ENCODE measurements around the gene SV2B. TPM values are rescaled to one million over a fixed set of nuclear protein-coding genes. Genes with fewer than 3 reads are reported as not detected.

SV2B gene
- total and polyA plus RNA-seq, 8 donors = 0.06 to 1.7 (median 0.23) TPM; not detected in 3

DNA sequence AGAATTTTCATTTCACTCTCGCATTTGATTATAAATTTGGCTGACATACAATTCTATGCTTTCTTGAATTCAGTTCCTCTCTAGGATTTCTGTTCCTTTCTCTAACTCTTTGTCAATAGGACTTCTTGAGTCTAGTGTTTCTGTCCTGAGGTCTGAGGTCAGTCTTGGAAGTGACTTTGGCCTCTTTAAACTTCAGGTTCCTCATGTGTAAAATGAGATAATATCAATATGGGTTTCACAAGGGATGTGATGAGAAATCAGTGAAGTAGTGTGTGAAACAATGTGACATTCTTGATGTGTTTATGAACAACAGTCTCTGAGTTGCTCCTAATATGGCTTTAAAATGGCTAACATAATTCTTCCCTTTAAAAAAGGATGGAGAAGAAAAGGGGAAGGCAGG lies 92.2 kb downstream of the SV2B start:
- Histone ChIP-seq H3K27ac (no peak overlapping the region), H3K36me3 (no peaks in the 10 kb centered on the region), H3K27me3 (peaks cover 0 to 14% (median 6%) of the 10 kb centered on the region in 3 donors), H3K4me1 (no peaks in the 10 kb centered on the region), H3K9me3 (no peaks in the 10 kb centered on the region), H3K4me3 (no peak overlapping the region)
- intact Hi-C loops (cut with DNase I; ENCODE audit: low total_unique reads) = no loop called here
- 71 to 93% (median 88%) methylated on average over 1 of the region's 1 CpG for WGBS, 5 donors
- TF ChIP-seq POLR2A (IDR thresholded peaks at IDR 0.05) (no peak), EP300 (IDR thresholded peaks at IDR 0.05) (no peak), POLR2AphosphoS5 (IDR thresholded peaks at IDR 0.05) (no peak)
- TF ChIP-seq, protein P1, sequence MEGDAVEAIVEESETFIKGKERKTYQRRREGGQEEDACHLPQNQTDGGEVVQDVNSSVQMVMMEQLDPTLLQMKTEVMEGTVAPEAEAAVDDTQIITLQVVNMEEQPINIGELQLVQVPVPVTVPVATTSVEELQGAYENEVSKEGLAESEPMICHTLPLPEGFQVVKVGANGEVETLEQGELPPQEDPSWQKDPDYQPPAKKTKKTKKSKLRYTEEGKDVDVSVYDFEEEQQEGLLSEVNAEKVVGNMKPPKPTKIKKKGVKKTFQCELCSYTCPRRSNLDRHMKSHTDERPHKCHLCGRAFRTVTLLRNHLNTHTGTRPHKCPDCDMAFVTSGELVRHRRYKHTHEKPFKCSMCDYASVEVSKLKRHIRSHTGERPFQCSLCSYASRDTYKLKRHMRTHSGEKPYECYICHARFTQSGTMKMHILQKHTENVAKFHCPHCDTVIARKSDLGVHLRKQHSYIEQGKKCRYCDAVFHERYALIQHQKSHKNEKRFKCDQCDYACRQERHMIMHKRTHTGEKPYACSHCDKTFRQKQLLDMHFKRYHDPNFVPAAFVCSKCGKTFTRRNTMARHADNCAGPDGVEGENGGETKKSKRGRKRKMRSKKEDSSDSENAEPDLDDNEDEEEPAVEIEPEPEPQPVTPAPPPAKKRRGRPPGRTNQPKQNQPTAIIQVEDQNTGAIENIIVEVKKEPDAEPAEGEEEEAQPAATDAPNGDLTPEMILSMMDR (IDR thresholded peaks at IDR 0.05) = no peak
- no peak for DNase-seq

DNA sequence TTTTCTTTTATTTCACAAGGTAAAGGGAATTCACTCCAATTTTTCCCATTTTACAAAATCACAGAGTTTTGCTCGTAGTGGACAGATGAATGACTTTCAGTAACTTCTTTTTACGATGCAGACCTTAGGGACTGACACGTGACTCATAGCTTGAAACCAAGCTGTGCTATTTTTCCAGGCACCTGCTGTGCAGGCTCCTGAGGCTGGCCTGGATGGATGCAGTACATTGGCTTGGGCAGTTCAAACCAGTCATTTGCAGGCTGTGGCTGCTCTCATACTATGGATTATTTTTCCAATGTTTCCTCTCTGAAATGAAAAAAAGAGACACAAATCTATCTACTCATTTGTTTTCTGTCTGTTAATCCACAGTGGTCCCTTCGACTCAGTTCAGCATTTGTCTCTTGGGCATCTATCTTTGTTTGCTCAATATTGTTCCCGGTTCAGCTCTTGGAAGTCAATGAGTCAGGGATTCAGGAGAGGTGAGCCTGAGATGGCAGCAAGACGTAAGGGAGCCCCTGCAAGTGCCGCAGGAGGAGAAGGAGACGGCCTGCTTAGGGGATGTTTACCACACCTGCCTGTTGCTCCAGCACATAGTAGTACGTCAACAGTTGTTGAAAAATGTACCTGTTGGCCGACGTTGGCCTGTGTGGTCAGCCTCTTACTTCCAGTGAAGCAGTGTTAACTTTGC lies 92.8 kb downstream of the SV2B start:
- intact Hi-C loops (cut with DNase I; ENCODE audit: low total_unique reads) = no loop called here
- TF ChIP-seq, protein P1 (IDR thresholded peaks at IDR 0.05) = no peak
- TF ChIP-seq POLR2A (IDR thresholded peaks at IDR 0.05) = no peak
- no peak for TF ChIP-seq EP300 (IDR thresholded peaks at IDR 0.05)
- no peak for TF ChIP-seq POLR2AphosphoS5 (IDR thresholded peaks at IDR 0.05)
- Histone ChIP-seq H3K9me3 (no peaks in the 10 kb centered on the region), H3K27ac (no peak overlapping the region), H3K27me3 (peaks cover 0 to 14% (median 6%) of the 10 kb centered on the region in 3 donors), H3K4me1 (no peaks in the 10 kb centered on the region), H3K36me3 (no peaks in the 10 kb centered on the region), H3K4me3 (no peak overlapping the region)
- no peak for DNase-seq
- WGBS, 5 donors = 67 to 76% (median 71%) methylated on average over 11 of the region's 11 CpGs

DNA sequence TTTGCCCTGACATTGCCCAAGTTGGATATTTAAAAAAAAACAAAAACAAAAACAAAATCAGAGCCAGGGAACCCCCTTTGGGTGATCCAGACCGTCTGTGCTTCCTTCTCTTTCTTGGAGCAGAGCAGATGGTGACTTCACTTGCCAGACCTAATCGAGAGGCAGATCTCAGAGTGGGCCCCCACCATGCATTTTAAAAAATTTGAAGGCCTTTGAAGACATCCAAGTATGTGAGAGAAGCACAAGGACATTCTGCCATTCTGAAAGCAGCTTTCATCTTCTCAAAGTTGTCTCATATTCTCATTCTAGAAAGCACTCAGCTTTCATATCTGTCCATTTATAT lies 93.3 kb downstream of the SV2B start:
- no peaks in the 10 kb centered on the region for H3K4me1 ChIP-seq
- TF ChIP-seq, protein P1 (IDR thresholded peaks at IDR 0.05) = no peak
- TF ChIP-seq POLR2AphosphoS5 (IDR thresholded peaks at IDR 0.05) (no peak), EP300 (IDR thresholded peaks at IDR 0.05) (no peak), POLR2A (IDR thresholded peaks at IDR 0.05) (no peak)
- no peak overlapping the region for H3K4me3 ChIP-seq
- no peaks in the 10 kb centered on the region for H3K36me3 ChIP-seq
- intact Hi-C loops (cut with DNase I; ENCODE audit: low total_unique reads) = no loop called here
- DNase-seq = no peak
- no peaks in the 10 kb centered on the region for H3K9me3 ChIP-seq
- 26 to 53% (median 41%) methylated on average over 2 of the region's 2 CpGs for WGBS, 5 donors
- H3K27me3 ChIP-seq = peaks cover 0 to 14% (median 6%) of the 10 kb centered on the region in 3 donors
- H3K27ac ChIP-seq = no peak overlapping the region

DNA sequence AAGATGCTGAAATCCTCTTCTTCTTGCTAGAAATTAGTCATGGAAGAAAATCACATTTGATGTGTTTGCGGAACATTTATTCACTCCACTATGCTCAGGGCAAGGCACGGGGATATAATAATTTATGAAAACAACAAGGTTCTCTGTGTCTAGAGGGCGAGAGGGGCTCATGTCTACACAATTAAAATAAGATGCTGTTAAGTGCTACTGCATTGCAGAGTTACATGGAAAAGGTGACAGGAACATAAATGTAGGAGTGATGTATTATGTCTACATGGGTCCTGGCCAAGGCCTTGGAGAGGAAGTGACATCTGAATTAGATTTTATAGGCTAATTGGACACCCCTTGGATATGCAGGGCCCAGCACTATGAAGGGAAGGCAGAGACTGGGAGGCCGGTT lies 96.1 kb downstream of the SV2B start:
- Histone ChIP-seq H3K27me3 (peaks cover 0 to 14% (median 6%) of the 10 kb centered on the region in 3 donors), H3K36me3 (no peaks in the 10 kb centered on the region), H3K4me1 (no peaks in the 10 kb centered on the region), H3K27ac (no peak overlapping the region), H3K9me3 (no peaks in the 10 kb centered on the region), H3K4me3 (no peak overlapping the region)
- TF ChIP-seq EP300 (IDR thresholded peaks at IDR 0.05) (no peak), POLR2A (IDR thresholded peaks at IDR 0.05) (no peak), POLR2AphosphoS5 (IDR thresholded peaks at IDR 0.05) (no peak)
- TF ChIP-seq, protein P1 (IDR thresholded peaks at IDR 0.05) = no peak
- WGBS, 5 donors = 69 to 80% (median 76%) methylated on average over 4 of the region's 4 CpGs
- DNase-seq = no peak
- intact Hi-C loops (cut with DNase I; ENCODE audit: low total_unique reads) = no loop called here

All from stomach (tissue), 9 donors.